Measurements from ENCODE around the gene TNS1.
A peak's percentile ranks its signal among the peaks of the same experiment; 100 is the strongest.

Gene TNS1

DNA sequence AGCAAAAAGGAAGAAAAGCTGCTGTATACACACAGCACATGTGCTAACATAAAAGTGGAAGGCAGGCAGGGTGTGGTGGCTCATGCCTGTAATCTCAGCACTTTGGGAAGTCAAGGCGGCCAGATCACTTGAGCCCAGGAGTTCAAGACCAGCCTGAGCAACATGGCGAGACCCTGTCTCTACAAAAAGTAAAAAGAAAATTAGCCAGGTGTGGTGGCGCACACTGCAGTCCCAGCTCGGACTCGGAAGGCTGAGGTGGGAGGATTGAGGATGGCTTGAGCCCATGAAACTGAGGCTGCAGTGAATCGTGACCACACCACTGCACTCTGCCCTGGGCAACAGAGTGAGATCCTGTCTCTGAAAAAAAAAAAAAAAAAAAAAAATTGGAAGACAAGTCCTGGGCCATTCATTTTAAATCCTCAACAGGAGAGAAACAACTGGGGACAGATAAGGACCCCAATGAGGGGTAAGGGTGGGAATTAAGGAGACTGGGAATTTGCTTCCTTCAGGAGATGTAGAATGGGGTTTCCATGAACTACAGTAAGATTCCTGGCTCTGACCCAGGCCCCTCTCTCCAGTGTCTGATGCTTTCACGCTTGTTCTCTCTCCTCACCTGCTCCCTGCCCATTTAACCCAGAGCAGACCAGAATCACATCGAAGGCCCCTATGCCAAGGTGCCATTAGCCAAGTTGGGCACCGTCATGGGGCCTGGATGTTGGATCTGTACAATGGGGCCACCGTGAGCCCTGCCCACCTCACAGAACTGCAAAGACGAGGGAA is 29.6 kb downstream of the TNS1 start:
- no peak overlapping the region for H3K4me3 ChIP-seq (ENCODE audit: low read depth in 1 of 2, low read length in 2 of 2)
- H3K27me3 ChIP-seq (ENCODE audit: low read depth, low read length) = no peaks in the 10 kb centered on the region
- H3K36me3 ChIP-seq (ENCODE audit: control insufficient read depth in 1 of 2, insufficient read depth in 2 of 2, low read length in 2 of 2) = no peaks in the 10 kb centered on the region
- peak overlapping the region; percentile 4 for H3K27ac ChIP-seq (ENCODE audit: low read length)
- no peaks in the 10 kb centered on the region for H3K9me3 ChIP-seq (ENCODE audit: control insufficient read depth in 1 of 2, low read length in 2 of 2)
- peaks cover 0 to 55% of the 10 kb centered on the region in 2 donors for H3K4me1 ChIP-seq (ENCODE audit: control insufficient read depth in 1 of 2, insufficient read depth in 2 of 2, low read length in 2 of 2)

DNA sequence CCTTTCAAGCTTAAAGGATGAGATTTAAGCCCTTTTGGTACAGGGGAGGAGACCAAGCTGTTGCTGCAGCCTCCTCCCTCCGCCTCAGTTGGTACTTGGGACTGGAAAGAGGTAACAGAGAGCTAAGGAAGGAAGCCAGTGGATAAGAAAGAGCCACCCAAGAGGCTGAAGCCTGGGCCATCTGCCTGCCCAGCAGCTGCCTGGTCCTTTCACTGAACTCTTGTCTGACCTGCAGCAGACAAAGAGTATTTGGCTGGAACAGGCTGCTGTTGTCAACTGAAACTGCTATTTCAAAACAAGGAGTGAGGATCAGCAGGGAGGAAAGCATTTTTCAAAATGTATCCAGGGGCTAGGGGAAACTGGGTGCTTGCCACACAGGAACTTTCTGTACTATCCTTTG is 30.3 kb downstream of the TNS1 start:
- no peaks in the 10 kb centered on the region for H3K27me3 ChIP-seq (ENCODE audit: low read depth, low read length)
- peak overlapping the region; percentile 39 for H3K27ac ChIP-seq (ENCODE audit: low read length)
- no peaks in the 10 kb centered on the region for H3K36me3 ChIP-seq (ENCODE audit: control insufficient read depth in 1 of 2, insufficient read depth in 2 of 2, low read length in 2 of 2)
- H3K9me3 ChIP-seq (ENCODE audit: control insufficient read depth in 1 of 2, low read length in 2 of 2) = no peaks in the 10 kb centered on the region
- H3K4me3 ChIP-seq (ENCODE audit: low read depth in 1 of 2, low read length in 2 of 2) = no peak overlapping the region
- H3K4me1 ChIP-seq (ENCODE audit: control insufficient read depth in 1 of 2, insufficient read depth in 2 of 2, low read length in 2 of 2) = peaks cover 0 to 50% of the 10 kb centered on the region in 2 donors

GRCh38 chr2:217972037-217972436 is 30.8 kb downstream of the TNS1 start:
- Histone ChIP-seq H3K9me3 (ENCODE audit: control insufficient read depth in 1 of 2, low read length in 2 of 2) (no peaks in the 10 kb centered on the region), H3K27ac (ENCODE audit: low read length) (peak overlapping the region; percentile 39), H3K4me1 (ENCODE audit: control insufficient read depth in 1 of 2, insufficient read depth in 2 of 2, low read length in 2 of 2) (peaks cover 0 to 45% of the 10 kb centered on the region in 2 donors), H3K36me3 (ENCODE audit: control insufficient read depth in 1 of 2, insufficient read depth in 2 of 2, low read length in 2 of 2) (no peaks in the 10 kb centered on the region), H3K4me3 (ENCODE audit: low read depth in 1 of 2, low read length in 2 of 2) (no peak overlapping the region), H3K27me3 (ENCODE audit: low read depth, low read length) (no peaks in the 10 kb centered on the region)

DNA sequence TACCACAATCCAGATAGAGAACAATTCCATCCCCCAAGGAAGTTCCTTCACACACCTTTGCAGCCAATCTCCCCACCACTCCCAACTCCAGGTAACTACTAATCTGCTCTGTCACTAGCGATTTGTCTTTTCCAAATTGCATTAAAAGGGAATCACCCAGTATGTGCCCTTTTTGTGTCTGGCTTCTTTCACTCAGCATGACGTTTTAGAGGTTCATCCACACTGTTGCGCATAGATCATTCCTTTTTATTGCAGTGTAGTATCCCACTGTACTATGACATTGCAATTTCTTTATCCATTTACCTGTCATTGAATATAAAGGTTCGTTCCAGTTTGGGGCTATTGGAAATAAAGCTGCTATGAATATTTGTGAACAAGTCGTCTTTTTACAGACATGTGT is 31.6 kb downstream of the TNS1 start:
- Histone ChIP-seq H3K27ac (ENCODE audit: low read length) (no peak overlapping the region), H3K4me1 (ENCODE audit: control insufficient read depth in 1 of 2, insufficient read depth in 2 of 2, low read length in 2 of 2) (peaks cover 5 to 40% of the 10 kb centered on the region in 2 donors), H3K4me3 (ENCODE audit: low read depth in 1 of 2, low read length in 2 of 2) (no peak overlapping the region), H3K9me3 (ENCODE audit: control insufficient read depth in 1 of 2, low read length in 2 of 2) (no peaks in the 10 kb centered on the region), H3K36me3 (ENCODE audit: control insufficient read depth in 1 of 2, insufficient read depth in 2 of 2, low read length in 2 of 2) (no peaks in the 10 kb centered on the region), H3K27me3 (ENCODE audit: low read depth, low read length) (no peaks in the 10 kb centered on the region)

- peaks cover 11 to 38% of the 10 kb centered on the region in 2 donors for H3K4me1 ChIP-seq (ENCODE audit: control insufficient read depth in 1 of 2, insufficient read depth in 2 of 2, low read length in 2 of 2)
- H3K36me3 ChIP-seq (ENCODE audit: control insufficient read depth in 1 of 2, insufficient read depth in 2 of 2, low read length in 2 of 2) = no peaks in the 10 kb centered on the region
- no peaks in the 10 kb centered on the region for H3K9me3 ChIP-seq (ENCODE audit: control insufficient read depth in 1 of 2, low read length in 2 of 2)
- H3K27me3 ChIP-seq (ENCODE audit: low read depth, low read length) = no peaks in the 10 kb centered on the region
- H3K4me3 ChIP-seq (ENCODE audit: low read depth in 1 of 2, low read length in 2 of 2) = no peak overlapping the region
- peak overlapping the region; percentile 3 for H3K27ac ChIP-seq (ENCODE audit: low read length)
Observed at GRCh38 chr2:217970206-217970605, 32.6 kb downstream of the TNS1 start.

DNA sequence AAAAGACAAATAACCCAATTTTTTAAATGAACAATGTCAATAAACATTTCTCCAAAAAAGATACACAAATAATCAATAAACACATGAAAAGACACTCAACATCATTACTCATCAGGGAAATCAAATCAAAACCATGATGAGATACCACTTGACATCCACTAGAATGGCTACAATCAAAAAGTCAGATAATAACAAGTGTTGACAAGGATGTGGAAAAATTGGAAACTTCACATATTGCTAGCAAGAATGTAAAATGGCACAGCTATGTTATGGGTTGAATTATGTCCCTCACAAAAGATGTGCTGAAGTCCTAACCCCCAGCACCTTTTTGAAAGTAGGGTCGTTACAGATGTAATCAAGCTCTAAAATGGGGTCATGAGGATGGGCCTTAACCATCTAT is 33.2 kb downstream of the TNS1 start:
- Histone ChIP-seq H3K9me3 (ENCODE audit: control insufficient read depth in 1 of 2, low read length in 2 of 2) (no peaks in the 10 kb centered on the region), H3K4me1 (ENCODE audit: control insufficient read depth in 1 of 2, insufficient read depth in 2 of 2, low read length in 2 of 2) (peaks cover 11 to 42% of the 10 kb centered on the region in 2 donors), H3K4me3 (ENCODE audit: low read depth in 1 of 2, low read length in 2 of 2) (no peak overlapping the region), H3K36me3 (ENCODE audit: control insufficient read depth in 1 of 2, insufficient read depth in 2 of 2, low read length in 2 of 2) (no peaks in the 10 kb centered on the region), H3K27ac (ENCODE audit: low read length) (peak overlapping the region; percentile 3), H3K27me3 (ENCODE audit: low read depth, low read length) (no peaks in the 10 kb centered on the region)

- peaks cover 0 to under 1% of the 10 kb centered on the region in 2 donors for H3K36me3 ChIP-seq (ENCODE audit: control insufficient read depth in 1 of 2, insufficient read depth in 2 of 2, low read length in 2 of 2)
- H3K27me3 ChIP-seq (ENCODE audit: low read depth, low read length) = no peaks in the 10 kb centered on the region
- peaks cover 15 to 37% of the 10 kb centered on the region in 2 donors for H3K4me1 ChIP-seq (ENCODE audit: control insufficient read depth in 1 of 2, insufficient read depth in 2 of 2, low read length in 2 of 2)
- H3K9me3 ChIP-seq (ENCODE audit: control insufficient read depth in 1 of 2, low read length in 2 of 2) = no peaks in the 10 kb centered on the region
- no peak overlapping the region for H3K27ac ChIP-seq (ENCODE audit: low read length)
- H3K4me3 ChIP-seq (ENCODE audit: low read depth in 1 of 2, low read length in 2 of 2) = no peak overlapping the region
Observed at GRCh38 chr2:217968023-217968422, 34.8 kb downstream of the TNS1 start.

DNA sequence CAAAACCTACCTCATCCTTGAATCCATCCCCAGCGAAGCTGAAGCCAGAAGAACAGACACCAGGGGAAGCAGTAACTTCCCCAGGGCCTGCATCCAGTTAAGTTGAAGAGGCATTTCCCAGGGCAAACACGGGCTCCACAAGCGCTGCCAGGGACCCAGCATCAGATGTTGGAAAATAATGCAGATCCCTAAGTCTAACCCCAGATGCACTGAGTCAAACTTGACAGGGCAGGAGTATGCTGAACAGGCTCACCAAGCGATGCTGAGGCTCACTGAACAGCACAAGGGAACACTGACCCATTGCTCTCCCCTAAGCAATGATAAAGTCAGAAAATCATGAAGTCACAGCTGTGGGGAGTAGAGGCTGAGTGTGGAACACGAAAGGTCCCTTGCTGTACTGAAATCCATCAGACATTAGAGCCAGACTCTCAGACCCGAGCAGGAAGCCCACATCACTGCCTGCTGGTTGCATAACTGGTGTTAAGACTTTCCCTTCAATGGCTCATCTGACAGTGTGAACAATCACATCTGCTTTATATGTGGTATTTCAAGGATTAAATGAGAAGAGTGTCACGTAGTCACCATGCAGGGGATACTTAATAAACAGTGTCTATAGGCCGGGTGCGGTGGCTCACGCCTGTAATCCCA is 36.2 kb downstream of the TNS1 start:
- Histone ChIP-seq H3K27me3 (ENCODE audit: low read depth, low read length) (no peaks in the 10 kb centered on the region), H3K27ac (ENCODE audit: low read length) (peak overlapping the region; percentile 71), H3K9me3 (ENCODE audit: control insufficient read depth in 1 of 2, low read length in 2 of 2) (no peaks in the 10 kb centered on the region), H3K4me3 (ENCODE audit: low read depth in 1 of 2, low read length in 2 of 2) (peak overlapping the region in 1 of 2 donors; percentile 45), H3K36me3 (ENCODE audit: control insufficient read depth in 1 of 2, insufficient read depth in 2 of 2, low read length in 2 of 2) (peaks cover 0 to 5% of the 10 kb centered on the region in 2 donors), H3K4me1 (ENCODE audit: control insufficient read depth in 1 of 2, insufficient read depth in 2 of 2, low read length in 2 of 2) (peaks cover 15 to 28% of the 10 kb centered on the region in 2 donors)

DNA sequence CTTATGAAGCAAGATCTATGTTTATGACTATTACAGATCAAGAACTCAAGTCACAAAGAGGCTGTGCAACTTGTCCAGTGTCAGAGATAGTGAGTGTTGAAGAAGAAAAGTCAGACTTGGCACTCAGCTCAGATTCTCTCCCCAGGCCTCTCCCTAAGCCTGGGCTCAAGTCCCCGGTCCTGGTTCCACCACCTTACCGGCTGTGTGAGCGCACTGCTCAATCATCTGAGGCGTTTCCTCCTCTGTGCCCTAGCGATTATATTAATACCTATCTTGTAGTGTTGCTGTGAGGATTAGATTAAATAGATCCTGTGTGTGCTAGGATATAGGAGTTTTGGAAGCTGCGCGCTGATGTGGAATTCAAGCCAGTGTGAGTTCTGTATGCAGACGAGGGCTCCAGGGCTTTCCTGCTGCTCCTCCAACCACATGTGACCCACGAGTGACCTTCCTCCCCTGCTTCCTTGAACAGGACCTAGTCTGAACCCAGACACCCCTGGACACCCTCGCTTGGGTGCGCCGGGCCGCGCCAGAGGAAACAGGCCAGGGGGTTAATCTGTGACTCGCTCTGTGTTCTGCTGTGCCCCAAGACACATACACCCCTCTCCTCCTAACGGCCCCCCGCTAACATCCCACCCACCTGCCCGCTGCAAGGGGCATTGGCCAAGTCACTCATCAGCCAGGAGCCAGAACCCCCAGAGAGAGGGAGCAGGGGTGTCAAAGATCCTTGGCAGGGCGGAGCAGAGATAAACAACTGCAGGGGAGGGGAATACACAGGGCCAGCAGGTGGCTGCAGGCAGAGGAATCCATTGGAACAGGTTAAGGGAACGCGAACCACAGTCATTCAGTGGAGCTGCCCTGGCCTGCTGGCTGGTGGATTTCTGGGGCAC is 38.3 kb downstream of the TNS1 start:
- H3K9me3 ChIP-seq (ENCODE audit: control insufficient read depth in 1 of 2, low read length in 2 of 2) = no peaks in the 10 kb centered on the region
- H3K4me1 ChIP-seq (ENCODE audit: control insufficient read depth in 1 of 2, insufficient read depth in 2 of 2, low read length in 2 of 2) = peaks cover 15 to 28% of the 10 kb centered on the region in 2 donors
- H3K27ac ChIP-seq (ENCODE audit: low read length) = peak overlapping the region; percentile 88
- peaks cover 0 to 5% of the 10 kb centered on the region in 2 donors for H3K36me3 ChIP-seq (ENCODE audit: control insufficient read depth in 1 of 2, insufficient read depth in 2 of 2, low read length in 2 of 2)
- H3K4me3 ChIP-seq (ENCODE audit: low read depth in 1 of 2, low read length in 2 of 2) = peak overlapping the region in 1 of 2 donors; percentile 6
- no peaks in the 10 kb centered on the region for H3K27me3 ChIP-seq (ENCODE audit: low read depth, low read length)

DNA sequence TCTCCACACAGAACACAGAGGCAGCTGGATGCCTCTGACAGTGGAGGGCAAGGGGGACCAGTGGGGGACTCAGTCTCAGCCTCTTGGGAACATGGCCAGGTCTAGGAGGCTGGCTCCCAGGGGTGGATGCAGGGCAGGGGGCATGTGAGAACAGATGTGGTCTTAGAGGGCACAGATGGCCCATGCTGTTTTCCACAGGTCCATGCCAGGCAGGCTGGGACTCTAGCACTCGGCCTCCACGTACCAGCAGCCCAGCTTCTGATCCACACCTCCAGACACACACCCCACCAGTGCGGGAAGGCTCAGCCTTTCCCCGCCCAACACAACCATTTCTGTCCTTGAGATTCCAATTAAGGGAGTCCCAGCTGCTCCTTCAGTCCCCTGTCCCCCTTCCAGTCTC is 42.4 kb downstream of the TNS1 start:
- H3K4me3 ChIP-seq (ENCODE audit: low read depth in 1 of 2, low read length in 2 of 2) = no peak overlapping the region
- H3K27ac ChIP-seq (ENCODE audit: low read length) = peak overlapping the region; percentile 67
- no peaks in the 10 kb centered on the region for H3K9me3 ChIP-seq (ENCODE audit: control insufficient read depth in 1 of 2, low read length in 2 of 2)
- H3K36me3 ChIP-seq (ENCODE audit: control insufficient read depth in 1 of 2, insufficient read depth in 2 of 2, low read length in 2 of 2) = peaks cover 0 to 5% of the 10 kb centered on the region in 2 donors
- no peaks in the 10 kb centered on the region for H3K27me3 ChIP-seq (ENCODE audit: low read depth, low read length)
- peaks cover 5 to 18% of the 10 kb centered on the region in 2 donors for H3K4me1 ChIP-seq (ENCODE audit: control insufficient read depth in 1 of 2, insufficient read depth in 2 of 2, low read length in 2 of 2)

DNA sequence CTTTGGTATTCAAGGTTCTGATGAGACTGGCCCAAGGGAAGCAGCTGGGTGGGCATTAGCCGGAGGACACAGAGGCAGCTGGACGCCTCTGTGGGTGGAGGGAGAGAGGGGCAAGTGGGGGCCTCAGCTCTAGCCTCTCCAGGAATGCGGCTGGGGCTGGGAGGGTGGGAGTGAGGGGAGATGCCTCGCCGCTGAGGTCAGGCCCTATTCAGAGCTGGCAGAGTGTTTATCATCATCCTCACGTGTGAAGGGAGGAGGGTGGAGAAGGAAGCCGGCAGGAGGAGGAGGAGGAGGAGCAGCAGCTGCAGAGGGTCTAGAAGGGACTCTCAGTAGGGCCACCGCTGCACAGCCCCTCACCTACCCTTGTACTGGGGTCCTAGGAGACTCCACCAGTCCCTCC is 43.1 kb downstream of the TNS1 start:
- Histone ChIP-seq H3K27me3 (ENCODE audit: low read depth, low read length) (no peaks in the 10 kb centered on the region), H3K4me1 (ENCODE audit: control insufficient read depth in 1 of 2, insufficient read depth in 2 of 2, low read length in 2 of 2) (peaks cover 8 to 18% of the 10 kb centered on the region in 2 donors), H3K36me3 (ENCODE audit: control insufficient read depth in 1 of 2, insufficient read depth in 2 of 2, low read length in 2 of 2) (peaks cover 0 to 5% of the 10 kb centered on the region in 2 donors), H3K27ac (ENCODE audit: low read length) (peak overlapping the region; percentile 67), H3K9me3 (ENCODE audit: control insufficient read depth in 1 of 2, low read length in 2 of 2) (no peaks in the 10 kb centered on the region), H3K4me3 (ENCODE audit: low read depth in 1 of 2, low read length in 2 of 2) (no peak overlapping the region)

Measured in muscle layer of duodenum (tissue), 2 donors.